Adrenal gland (tissue), 12 donors: ENCODE data around the gene SARM1. TPM values are rescaled to one million over a fixed set of nuclear protein-coding genes. Genes with fewer than 3 reads are reported as not detected.

Experiments
- DNase-seq, 7 donors: peaks; one replicate each; pipeline ENCODE4 v3.0.0-alpha.2; 2019 to 2020
- H3K27ac ChIP-seq, 5 donors: fragments of 200-600 bp; sonication (generic) in 4 of 5; 1 replicate in 3 of 5; 2 replicates in 2 of 5; pipeline versions ENCODE4 v1.5.1 to v1.8.0; 2016 to 2020; ENCODE audit warnings: mild to moderate bottlenecking in 1 of 5
- H3K27me3 ChIP-seq: fragments of 200-600 bp; 2 replicates; pipeline ENCODE4 v1.8.0; 2021
- H3K36me3 ChIP-seq, 2 donors: fragments of 200-600 bp; replicated peaks in 1 of 2; 1 replicate in 1 of 2; 2 replicates in 1 of 2; pipeline versions ENCODE4 v1.5.1 to v1.8.0; 2018 to 2022
- H3K4me1 ChIP-seq, 2 donors: fragments of 200-600 bp; replicated peaks in 1 of 2; 1 replicate in 1 of 2; 2 replicates in 1 of 2; pipeline versions ENCODE4 v1.5.1 to v1.8.0; 2018 to 2021
- H3K4me3 ChIP-seq, 4 donors: fragments of 200-600 bp; sonication (generic) in 3 of 4; one replicate each; pipeline ENCODE4 v1.5.1; 2016 to 2018
- H3K9me3 ChIP-seq, 3 donors: fragments of 200-600 bp; sonication (generic) in 1 of 3; replicated peaks in 1 of 3; 1 replicate in 2 of 3; 2 replicates in 1 of 3; pipeline versions ENCODE4 v1.5.1 to v1.8.0; 2016 to 2021
- POLR2A ChIP-seq, 2 donors: fragments of 450-650 bp; IDR thresholded peaks; one replicate each; pipeline ENCODE4 v1.6.1; 2017; ENCODE audit warnings: antibody characterized with exemption in 2 of 2, mild to moderate bottlenecking in 2 of 2, moderate library complexity in 1 of 2
- WGBS, 4 donors: extraction: QIAGEN DNeasy Blood & Tissue Kit in 2 of 4; methylation state at CpG; one replicate each; pipeline versions ENCODE4 v1.1.5 to v1.1.7; 2013 to 2017; 5-methylcytosine and 5-hydroxymethylcytosine counted together
- intact Hi-C, 2 donors: fragments of 100-400 bp; cut with DNase I; formaldehyde crosslinking; loops; one replicate each; pipeline versions ENCODE4 v1.14.1 to v1.15.0; 2022 to 2023
- polyA plus RNA-seq, 3 donors: library from polyadenylated mRNA; stranded (reverse); fragments of 200-250 nt in 2 of 3; fragments of 350-450 nt in 1 of 3; fragmentation: Illumina TruSeq in 1 of 3; extraction: RNeasy Lipid Tissue Mini Kit (QIAGEN cat#74804) in 1 of 3; gene quantifications; one replicate each; pipeline ENCODE4 v1.2.3, GENCODE V29; 2013 to 2014
- total RNA-seq, 9 donors: library from RNA; depleted of rRNA in 4 of 9; stranded (reverse); fragments of >200 nt in 4 of 9; fragments of 120-200 nt in 1 of 9; fragmentation: NEBNext Ultra II Directional in 1 of 9; extraction: Animal tissue kit (Norgen Biotek cat#: 25700) in 1 of 9; gene quantifications; one replicate each; pipeline versions ENCODE4 v1.1.0 to v1.2.4, GENCODE V29; 2013 to 2023
- TF ChIP-seq, protein P1 (sequence below), 6 experiments: fragments of 450-650 bp in 4 of 6; fragments of 200-600 bp in 2 of 6; sonication (generic) in 1 of 6; IDR thresholded peaks; 1 replicate in 5 of 6; 2 replicates in 1 of 6; pipeline versions ENCODE4 v1.5.1 to v1.8.0; 2016 to 2021; ENCODE audit warnings: antibody characterized with exemption in 6 of 6, mild to moderate bottlenecking in 2 of 6, moderate library complexity in 1 of 6
- donor health status: healthy with polysubstance abuse.
- donor health status: Bipolar disorder and iron deficiency.
- donor health status: DM: yes; HTN: yes; CAD: no.
- donor health status: DM: no; HTN: no; CAD: no.
- donor health status: DM: no; HTN: no; CAD: no.
- donor health status: DM: yes; HTN: yes; CAD: no.

Gene SARM1
- total and polyA plus RNA-seq, 12 donors = 5.8 to 40.0 (median 23.9) TPM

DNA sequence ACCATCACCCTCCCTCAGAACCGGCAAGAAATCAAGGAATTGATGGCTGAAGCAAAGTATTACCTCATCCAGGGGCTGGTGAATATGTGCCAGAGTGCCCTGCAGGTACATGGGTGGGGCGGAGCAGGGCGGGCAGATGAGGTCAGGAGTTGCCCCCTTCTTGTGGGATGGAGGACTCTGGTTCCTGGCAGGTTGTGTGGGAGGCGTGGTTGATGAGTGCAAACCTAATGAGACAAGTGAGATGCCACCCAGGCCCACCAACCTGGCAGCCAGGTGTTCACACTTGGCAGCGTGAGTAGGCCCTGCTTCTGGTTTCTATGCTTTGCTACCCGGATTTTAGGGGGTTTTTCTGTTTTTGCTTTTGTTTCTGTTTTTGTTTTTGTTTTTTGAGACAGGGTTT lies 31.1 kb upstream of the SARM1 start:
- DNase-seq = no peak
- H3K4me3 ChIP-seq = no peak overlapping the region
- no peak overlapping the region for H3K27ac ChIP-seq
- WGBS, 4 donors = 90 to 92% (median 91%) methylated on average over 6 of the region's 6 CpGs
- peaks cover 0 to 63% of the 10 kb centered on the region in 2 donors for H3K36me3 ChIP-seq
- TF ChIP-seq POLR2A (IDR thresholded peaks at IDR 0.05) = no peak
- TF ChIP-seq, protein P1, sequence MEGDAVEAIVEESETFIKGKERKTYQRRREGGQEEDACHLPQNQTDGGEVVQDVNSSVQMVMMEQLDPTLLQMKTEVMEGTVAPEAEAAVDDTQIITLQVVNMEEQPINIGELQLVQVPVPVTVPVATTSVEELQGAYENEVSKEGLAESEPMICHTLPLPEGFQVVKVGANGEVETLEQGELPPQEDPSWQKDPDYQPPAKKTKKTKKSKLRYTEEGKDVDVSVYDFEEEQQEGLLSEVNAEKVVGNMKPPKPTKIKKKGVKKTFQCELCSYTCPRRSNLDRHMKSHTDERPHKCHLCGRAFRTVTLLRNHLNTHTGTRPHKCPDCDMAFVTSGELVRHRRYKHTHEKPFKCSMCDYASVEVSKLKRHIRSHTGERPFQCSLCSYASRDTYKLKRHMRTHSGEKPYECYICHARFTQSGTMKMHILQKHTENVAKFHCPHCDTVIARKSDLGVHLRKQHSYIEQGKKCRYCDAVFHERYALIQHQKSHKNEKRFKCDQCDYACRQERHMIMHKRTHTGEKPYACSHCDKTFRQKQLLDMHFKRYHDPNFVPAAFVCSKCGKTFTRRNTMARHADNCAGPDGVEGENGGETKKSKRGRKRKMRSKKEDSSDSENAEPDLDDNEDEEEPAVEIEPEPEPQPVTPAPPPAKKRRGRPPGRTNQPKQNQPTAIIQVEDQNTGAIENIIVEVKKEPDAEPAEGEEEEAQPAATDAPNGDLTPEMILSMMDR (IDR thresholded peaks at IDR 0.05) = no peak
- H3K27me3 ChIP-seq = no peaks in the 10 kb centered on the region
- no peaks in the 10 kb centered on the region for H3K9me3 ChIP-seq
- intact Hi-C loops = no loop called here
- peaks cover 25 to 36% of the 10 kb centered on the region in 2 donors for H3K4me1 ChIP-seq

DNA sequence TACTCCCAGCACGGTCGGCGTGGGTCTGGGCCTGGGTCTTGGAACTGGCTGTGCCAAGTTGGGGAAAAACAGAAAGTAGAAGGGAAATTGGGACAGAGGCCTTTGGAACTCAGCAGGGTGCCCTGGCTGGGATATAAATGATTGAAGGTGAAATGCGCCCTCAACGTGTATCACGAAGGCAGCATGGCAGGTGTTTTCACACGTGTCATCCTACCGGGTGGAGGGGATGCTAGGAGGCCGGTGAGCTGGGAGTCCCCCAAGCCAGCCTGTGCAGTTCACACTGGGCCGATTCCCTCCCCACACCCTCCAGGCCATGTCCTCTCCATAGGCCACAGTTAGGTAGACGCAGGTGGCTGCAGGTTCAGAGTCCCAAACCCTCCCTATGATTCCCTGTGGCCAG lies 30.0 kb upstream of the SARM1 start:
- H3K27ac ChIP-seq = no peak overlapping the region
- H3K4me3 ChIP-seq = no peak overlapping the region
- no peak for TF ChIP-seq POLR2A (IDR thresholded peaks at IDR 0.05)
- TF ChIP-seq, protein P1 (IDR thresholded peaks at IDR 0.05) = no peak
- peaks cover 32 to 44% of the 10 kb centered on the region in 2 donors for H3K4me1 ChIP-seq
- no peak for DNase-seq
- intact Hi-C loops = no loop called here
- no peaks in the 10 kb centered on the region for H3K27me3 ChIP-seq
- 87 to 94% (median 92%) methylated on average over 10 to 11 of the region's 11 CpGs for WGBS, 4 donors
- peaks cover 0 to 68% of the 10 kb centered on the region in 2 donors for H3K36me3 ChIP-seq
- H3K9me3 ChIP-seq = no peaks in the 10 kb centered on the region

DNA sequence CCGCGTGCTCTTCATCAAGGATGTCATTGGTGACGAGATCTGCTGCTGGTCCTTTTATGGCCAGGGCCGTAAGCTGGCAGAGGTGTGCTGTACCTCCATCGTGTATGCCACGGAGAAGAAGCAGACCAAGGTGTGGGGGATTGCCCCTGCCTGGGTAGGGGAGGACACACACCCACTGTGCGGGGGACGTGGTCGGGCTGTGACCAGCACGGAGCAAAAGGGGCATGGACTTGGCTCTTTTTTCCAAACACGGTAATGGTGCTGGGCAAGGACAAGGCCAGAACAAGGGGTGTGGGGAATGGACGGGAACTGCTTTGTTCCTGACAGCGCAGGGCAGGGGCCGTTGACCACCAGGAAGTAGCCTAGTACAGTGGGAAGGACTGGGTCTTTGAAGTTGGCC lies 29.2 kb upstream of the SARM1 start:
- Histone ChIP-seq H3K27ac (no peak overlapping the region), H3K4me3 (no peak overlapping the region), H3K9me3 (no peaks in the 10 kb centered on the region), H3K36me3 (peaks cover 0 to 71% of the 10 kb centered on the region in 2 donors), H3K27me3 (no peaks in the 10 kb centered on the region), H3K4me1 (peaks cover 30 to 44% of the 10 kb centered on the region in 2 donors)
- intact Hi-C loops = no loop called here
- WGBS, 4 donors = 81 to 90% (median 87%) methylated on average over 10 to 14 of the region's 14 CpGs
- DNase-seq = peak in 1 of 7 donors; percentile 50
- no peak for TF ChIP-seq POLR2A (IDR thresholded peaks at IDR 0.05)
- TF ChIP-seq, protein P1 (IDR thresholded peaks at IDR 0.05) = no peak

DNA sequence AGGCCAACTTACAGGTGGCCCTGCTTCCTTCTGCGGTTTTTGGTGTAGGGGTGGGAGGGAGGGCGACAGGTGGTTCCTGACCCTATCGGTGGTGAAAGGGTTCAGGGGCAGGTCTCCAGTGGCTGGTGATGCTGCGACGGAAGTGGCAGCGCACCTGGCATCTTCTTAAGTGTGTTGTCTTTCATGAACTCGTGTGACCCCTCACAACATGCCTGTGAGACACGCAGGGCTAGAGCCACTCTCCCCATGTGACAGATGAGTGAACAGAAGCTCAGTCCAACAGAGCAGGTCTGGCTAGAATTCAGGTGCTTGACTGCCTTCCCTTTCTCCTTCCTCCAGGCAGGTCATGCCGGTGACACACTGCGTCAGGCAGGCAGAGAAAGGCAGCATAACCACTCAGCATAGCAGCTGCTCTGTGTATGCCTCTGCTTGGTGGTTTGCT lies 28.0 kb upstream of the SARM1 start:
- no peak for TF ChIP-seq POLR2A (IDR thresholded peaks at IDR 0.05)
- TF ChIP-seq, protein P1 (IDR thresholded peaks at IDR 0.05) = no peak
- Histone ChIP-seq H3K27me3 (no peaks in the 10 kb centered on the region), H3K9me3 (no peaks in the 10 kb centered on the region), H3K4me1 (peaks cover 29 to 44% of the 10 kb centered on the region in 2 donors), H3K27ac (no peak overlapping the region), H3K4me3 (no peak overlapping the region), H3K36me3 (peaks cover 0 to 83% of the 10 kb centered on the region in 2 donors)
- DNase-seq = peak in 1 of 7 donors; percentile 50
- intact Hi-C loops = no loop called here
- 53 to 92% (median 90%) methylated on average over 6 to 10 of the region's 10 CpGs for WGBS, 4 donors
